ENCODE measurements around the gene CARD11. TPM values are rescaled to one million over a fixed set of nuclear protein-coding genes. Genes with fewer than 3 reads are reported as not detected.
A peak's percentile ranks its signal among the peaks of the same experiment; 100 is the strongest.

The CARD11 gene
- total and polyA plus RNA-seq, 2 of the 13 experiments (the other 11 are each of a cell fraction or from before 2014, with no cell fraction given), result 0.04 TPM; not detected in 1

GRCh38 chr7:3089493-3089892, 45.8 kb upstream of the CARD11 start:
- DNase-seq (ENCODE audit: low spot score) (peak; percentile 27), ATAC-seq (peak; percentile 84), FAIRE-seq (no peak)
- no peak overlapping the region for H3K4me2 ChIP-seq (ENCODE audit: low read depth, low read length)
- BruUV-seq (replicated peaks), result no TSS peak
- H2AFZ ChIP-seq (ENCODE audit: low read length), result no peak overlapping the region
- WGBS (ENCODE audit: low lambda C conversion rate), result 43% methylated on average over 2 of the region's 11 CpGs
- CTCF ChIA-PET (ENCODE audit: low intra/inter-chr PET ratio, low total read pairs), result no interaction called here
- no peaks in the 10 kb centered on the region for H4K20me1 ChIP-seq (ENCODE audit: insufficient read depth, low read length)
- TF ChIP-seq SMC3 (IDR thresholded peaks at IDR 0.05; ENCODE audit: low read length) (peak; percentile 12; the same call in 1 of the 2 replicates), ZNF205 (CRISPR knock-in tag; IDR thresholded peaks at IDR 0.05) (no peak), STAG1 (CRISPR knock-in tag; IDR thresholded peaks at IDR 0.05) (peak; percentile 31)
- TF ChIP-seq, protein P1, sequence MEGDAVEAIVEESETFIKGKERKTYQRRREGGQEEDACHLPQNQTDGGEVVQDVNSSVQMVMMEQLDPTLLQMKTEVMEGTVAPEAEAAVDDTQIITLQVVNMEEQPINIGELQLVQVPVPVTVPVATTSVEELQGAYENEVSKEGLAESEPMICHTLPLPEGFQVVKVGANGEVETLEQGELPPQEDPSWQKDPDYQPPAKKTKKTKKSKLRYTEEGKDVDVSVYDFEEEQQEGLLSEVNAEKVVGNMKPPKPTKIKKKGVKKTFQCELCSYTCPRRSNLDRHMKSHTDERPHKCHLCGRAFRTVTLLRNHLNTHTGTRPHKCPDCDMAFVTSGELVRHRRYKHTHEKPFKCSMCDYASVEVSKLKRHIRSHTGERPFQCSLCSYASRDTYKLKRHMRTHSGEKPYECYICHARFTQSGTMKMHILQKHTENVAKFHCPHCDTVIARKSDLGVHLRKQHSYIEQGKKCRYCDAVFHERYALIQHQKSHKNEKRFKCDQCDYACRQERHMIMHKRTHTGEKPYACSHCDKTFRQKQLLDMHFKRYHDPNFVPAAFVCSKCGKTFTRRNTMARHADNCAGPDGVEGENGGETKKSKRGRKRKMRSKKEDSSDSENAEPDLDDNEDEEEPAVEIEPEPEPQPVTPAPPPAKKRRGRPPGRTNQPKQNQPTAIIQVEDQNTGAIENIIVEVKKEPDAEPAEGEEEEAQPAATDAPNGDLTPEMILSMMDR (CRISPR knock-in tag; IDR thresholded peaks at IDR 0.05), result peak; percentile 39
- H3K9ac ChIP-seq (ENCODE audit: insufficient read depth, low read depth, low read length), result no peak overlapping the region
- H3K27ac ChIP-seq (ENCODE audit: extremely low read length, insufficient read depth, low read length), result no peak overlapping the region
- H3K79me2 ChIP-seq (ENCODE audit: insufficient read depth, low read length), result no peaks in the 10 kb centered on the region
- intact Hi-C loops (cut with micrococcal nuclease; ENCODE audit: unreplicated experiment), result no loop called here
- H3K36me3 ChIP-seq (replicated peaks in 1 of 2; ENCODE audit: control insufficient read depth in 1 of 2, insufficient read depth in 2 of 2, low read length in 2 of 2), result no peaks in the 10 kb centered on the region
- H3K27me3 ChIP-seq (ENCODE audit: control insufficient read depth in 1 of 2, insufficient read depth in 2 of 2, low read length in 2 of 2), result peaks cover 1 to 15% of the 10 kb centered on the region in 2 experiments; a peak in 1 of 5 replicates
- in situ Hi-C loops (cut with HindIII; ENCODE audit: extremely low pct_ligation_motif_present, low pct_unique_long_range_greater_than_20kb), result no loop called here
- H3K4me3 ChIP-seq (replicated peaks in 1 of 3; ENCODE audit: insufficient read depth in 1 of 3, low read depth in 2 of 3, low read length in 3 of 3), result no peak overlapping the region
- POLR2A ChIA-PET, result no interaction called here
- H3K9me3 ChIP-seq (ENCODE audit: low read length), result no peaks in the 10 kb centered on the region
- no peaks in the 10 kb centered on the region for H3K4me1 ChIP-seq (ENCODE audit: insufficient read depth, low read length)

- Histone ChIP-seq H3K4me1 (ENCODE audit: insufficient read depth, low read length) (no peaks in the 10 kb centered on the region), H3K79me2 (ENCODE audit: insufficient read depth, low read length) (no peaks in the 10 kb centered on the region), H3K4me3 (replicated peaks in 1 of 3; ENCODE audit: insufficient read depth in 1 of 3, low read depth in 2 of 3, low read length in 3 of 3) (no peak overlapping the region), H3K9me3 (ENCODE audit: low read length) (no peaks in the 10 kb centered on the region), H3K27me3 (ENCODE audit: control insufficient read depth in 1 of 2, insufficient read depth in 2 of 2, low read length in 2 of 2) (peaks cover 1 to 15% of the 10 kb centered on the region in 2 experiments; a peak in 2 of 5 replicates), H3K36me3 (replicated peaks in 1 of 2; ENCODE audit: control insufficient read depth in 1 of 2, insufficient read depth in 2 of 2, low read length in 2 of 2) (no peaks in the 10 kb centered on the region), H4K20me1 (ENCODE audit: insufficient read depth, low read length) (no peaks in the 10 kb centered on the region), H2AFZ (ENCODE audit: low read length) (no peak overlapping the region), H3K27ac (ENCODE audit: extremely low read length, insufficient read depth, low read length) (no peak overlapping the region), H3K9ac (ENCODE audit: insufficient read depth, low read depth, low read length) (no peak overlapping the region), H3K4me2 (ENCODE audit: low read depth, low read length) (no peak overlapping the region)
- TF ChIP-seq ZNF331 (CRISPR knock-in tag; IDR thresholded peaks at IDR 0.05) (no peak), FOSL1 (CRISPR knock-in tag; IDR thresholded peaks at IDR 0.05; ENCODE audit: borderline replicate concordance) (no peak)
- ChIA-PET POLR2A (no interaction called here), CTCF (ENCODE audit: low intra/inter-chr PET ratio, low total read pairs) (no interaction called here)
- WGBS (ENCODE audit: low lambda C conversion rate), result 19% methylated on average over 7 of the region's 7 CpGs
- FAIRE-seq (no peak), DNase-seq (ENCODE audit: low spot score) (no peak), ATAC-seq (no peak)
- no TSS peak for BruUV-seq (replicated peaks)
- in situ Hi-C loops (cut with HindIII; ENCODE audit: extremely low pct_ligation_motif_present, low pct_unique_long_range_greater_than_20kb) (no loop called here), intact Hi-C loops (cut with micrococcal nuclease; ENCODE audit: unreplicated experiment) (no loop called here)
These were observed 43.6 kb upstream of the CARD11 start for GRCh38 chr7:3087243-3087755.
